M059J (cell line): ENCODE results near the gene RASGRP2. TPM values are rescaled to one million over a fixed set of nuclear protein-coding genes. Genes with fewer than 3 reads are reported as not detected.
A peak's percentile ranks its signal among the peaks of the same experiment; 100 is the strongest.

Source experiments
- DNase-seq: peaks from one replicate; pipeline ENCODE4 v3.0.0-alpha.2; 2012; ENCODE audit warnings: low read depth
- total RNA-seq: library from RNA; depleted of rRNA; stranded (reverse); fragments of >200 nt; shearing (Covaris generic); gene quantifications from 2 replicates; pipeline ENCODE4 v1.2.3, GENCODE V29; 2014

The RASGRP2 gene
- total RNA-seq, 1 experiment from 2014 or later, result 0.42 TPM

- no peak for DNase-seq
Measured at GRCh38 chr11:64771861-64772260, 27.9 kb upstream of the RASGRP2 start.

- no peak for DNase-seq
Measured at GRCh38 chr11:64770120-64770519, 26.2 kb upstream of the RASGRP2 start.

- no peak for DNase-seq
Measured at GRCh38 chr11:64769283-64769682, 25.3 kb upstream of the RASGRP2 start.

GRCh38 chr11:64768300-64768694, 24.4 kb upstream of the RASGRP2 start:
- no peak for DNase-seq

GRCh38 chr11:64767344-64768299, 23.7 kb upstream of the RASGRP2 start:
- DNase-seq, result peak; percentile 48

GRCh38 chr11:64766881-64767280, 22.9 kb upstream of the RASGRP2 start:
- no peak for DNase-seq

GRCh38 chr11:64765851-64766665, 22.1 kb upstream of the RASGRP2 start:
- no peak for DNase-seq

GRCh38 chr11:64765291-64765850, 21.4 kb upstream of the RASGRP2 start:
- DNase-seq, result no peak

GRCh38 chr11:64764753-64765152, 20.8 kb upstream of the RASGRP2 start:
- no peak for DNase-seq

- DNase-seq, result peak; percentile 22
Measured at GRCh38 chr11:64764040-64764611, 20.2 kb upstream of the RASGRP2 start.

GRCh38 chr11:64763526-64764039, 19.6 kb upstream of the RASGRP2 start:
- DNase-seq, result no peak

- DNase-seq, result peak; percentile 91
Measured at GRCh38 chr11:64762674-64763525, 19.0 kb upstream of the RASGRP2 start.

GRCh38 chr11:64762277-64762673, 18.3 kb upstream of the RASGRP2 start:
- no peak for DNase-seq

GRCh38 chr11:64760759-64761420, 16.9 kb upstream of the RASGRP2 start:
- no peak for DNase-seq

GRCh38 chr11:64759722-64760719, 16.1 kb upstream of the RASGRP2 start, which contains the start of gene PYGM:
Gene PYGM (minus strand): TSS chr11:64759974. CDS start chr11:64759898, 76 bp downstream.
- peak; percentile 26 for DNase-seq

- DNase-seq, result no peak
Measured at GRCh38 chr11:64759131-64759721, 15.3 kb upstream of the RASGRP2 start.

- DNase-seq, result no peak
Measured at GRCh38 chr11:64758330-64759079, 14.6 kb upstream of the RASGRP2 start.
